Smooth muscle cell (in vitro differentiated cells): ENCODE results near the gene LILRA6. TPM values are rescaled to one million over a fixed set of nuclear protein-coding genes. Genes with fewer than 3 reads are reported as not detected.

Experiments used
- DNase-seq: peaks from one replicate; lab custom pipeline; 2025; ENCODE audit not compliant: unreplicated experiment; lab: John Stamatoyannopoulos, UW
- H2AFZ ChIP-seq: fragments of 200-600 bp; sonication (generic); 2 replicates; pipeline ENCODE4 v1.6.0; 2016; ENCODE audit warnings: antibody characterized with exemption, low read depth, mild to moderate bottlenecking
- H3F3A ChIP-seq: fragments of 200-600 bp; sonication (generic); 2 replicates; pipeline ENCODE4 v1.6.0; 2017; ENCODE audit warnings: antibody characterized with exemption, low read depth
- H3K27ac ChIP-seq: fragments of 200-600 bp; sonication (generic); 2 replicates; pipeline ENCODE4 v1.5.1; 2016; ENCODE audit warnings: low read depth, mild to moderate bottlenecking
- H3K27me3 ChIP-seq: fragments of 200-600 bp; sonication (generic); 2 replicates; pipeline ENCODE4 v1.6.1; 2016; ENCODE audit warnings: low read depth, mild to moderate bottlenecking
- H3K36me3 ChIP-seq: fragments of 200-600 bp; sonication (generic); 2 replicates; pipeline ENCODE4 v1.5.1; 2016; ENCODE audit warnings: low read depth
- H3K4me1 ChIP-seq: fragments of 200-600 bp; sonication (generic); 2 replicates; pipeline ENCODE4 v1.5.1; 2016; ENCODE audit warnings: low read depth
- H3K4me2 ChIP-seq: fragments of 200-600 bp; sonication (generic); 2 replicates; pipeline ENCODE4 v1.6.0; 2016; ENCODE audit warnings: mild to moderate bottlenecking
- H3K4me3 ChIP-seq: fragments of 200-600 bp; sonication (generic); 2 replicates; pipeline ENCODE4 v1.5.1; 2016; ENCODE audit warnings: mild to moderate bottlenecking
- H3K79me2 ChIP-seq: fragments of 200-600 bp; sonication (generic); 2 replicates; pipeline ENCODE4 v1.6.0; 2016; ENCODE audit warnings: low read depth, mild to moderate bottlenecking
- H3K9ac ChIP-seq: fragments of 200-600 bp; sonication (generic); 2 replicates; pipeline ENCODE4 v1.6.0; 2016; ENCODE audit warnings: low read depth
- H3K9me3 ChIP-seq: fragments of 200-600 bp; sonication (generic); replicated peaks from 2 replicates; pipeline ENCODE4 v1.5.1; 2016; ENCODE audit warnings: low read depth
- H4K20me1 ChIP-seq: fragments of 200-600 bp; sonication (generic); 2 replicates; pipeline ENCODE4 v1.6.0; 2016; ENCODE audit warnings: low read depth
- WGBS: methylation state at CpG from one replicate; pipeline ENCODE4 v1.1.7; 2016; ENCODE audit warnings: low lambda C conversion rate; 5-methylcytosine and 5-hydroxymethylcytosine counted together
- polyA plus RNA-seq: library from polyadenylated mRNA; unstranded; fragments of >200 nt; fragmentation: Nextera tagmentation; extraction: Ambion mirVana; gene quantifications from 2 replicates; pipeline ENCODE4 v1.2.1, GENCODE V29; 2016
- total RNA-seq: library from RNA; depleted of rRNA; stranded (reverse); fragments of >200 nt; gene quantifications from 2 replicates; pipeline ENCODE4 v1.2.3, GENCODE V29; 2014
- TF ChIP-seq, protein P1 (sequence below): fragments of 200-600 bp; sonication (generic); IDR thresholded peaks from 2 replicates; pipeline ENCODE4 v1.5.1; 2017; ENCODE audit warnings: borderline replicate concordance, mild to moderate bottlenecking, antibody characterized with exemption; ENCODE audit not compliant: insufficient read depth, poor library complexity, severe bottlenecking

Gene LILRA6
- total and polyA plus RNA-seq, 2 experiments from 2014 or later: not detected

GRCh38 chr19:54201980-54202379 is 40.6 kb downstream of the LILRA6 start:
- DNase-seq: no peak
- H3K4me3 ChIP-seq: peak overlapping the region; percentile 72
- no peaks in the 10 kb centered on the region for H3K9me3 ChIP-seq
- H4K20me1 ChIP-seq: peaks cover 60% of the 10 kb centered on the region
- H3K79me2 ChIP-seq: peaks cover 61% of the 10 kb centered on the region
- no peaks in the 10 kb centered on the region for H3K36me3 ChIP-seq
- H3K27ac ChIP-seq: no peak overlapping the region
- no peak overlapping the region for H2AFZ ChIP-seq
- TF ChIP-seq, protein P1, sequence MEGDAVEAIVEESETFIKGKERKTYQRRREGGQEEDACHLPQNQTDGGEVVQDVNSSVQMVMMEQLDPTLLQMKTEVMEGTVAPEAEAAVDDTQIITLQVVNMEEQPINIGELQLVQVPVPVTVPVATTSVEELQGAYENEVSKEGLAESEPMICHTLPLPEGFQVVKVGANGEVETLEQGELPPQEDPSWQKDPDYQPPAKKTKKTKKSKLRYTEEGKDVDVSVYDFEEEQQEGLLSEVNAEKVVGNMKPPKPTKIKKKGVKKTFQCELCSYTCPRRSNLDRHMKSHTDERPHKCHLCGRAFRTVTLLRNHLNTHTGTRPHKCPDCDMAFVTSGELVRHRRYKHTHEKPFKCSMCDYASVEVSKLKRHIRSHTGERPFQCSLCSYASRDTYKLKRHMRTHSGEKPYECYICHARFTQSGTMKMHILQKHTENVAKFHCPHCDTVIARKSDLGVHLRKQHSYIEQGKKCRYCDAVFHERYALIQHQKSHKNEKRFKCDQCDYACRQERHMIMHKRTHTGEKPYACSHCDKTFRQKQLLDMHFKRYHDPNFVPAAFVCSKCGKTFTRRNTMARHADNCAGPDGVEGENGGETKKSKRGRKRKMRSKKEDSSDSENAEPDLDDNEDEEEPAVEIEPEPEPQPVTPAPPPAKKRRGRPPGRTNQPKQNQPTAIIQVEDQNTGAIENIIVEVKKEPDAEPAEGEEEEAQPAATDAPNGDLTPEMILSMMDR: no peak
- H3F3A ChIP-seq: peaks cover 50% of the 10 kb centered on the region
- peaks cover 18% of the 10 kb centered on the region for H3K4me1 ChIP-seq
- H3K4me2 ChIP-seq: peak overlapping the region; percentile 89
- peak overlapping the region; percentile 96 for H3K9ac ChIP-seq
- no peaks in the 10 kb centered on the region for H3K27me3 ChIP-seq
- 62% methylated on average over 13 of the region's 13 CpGs for WGBS

GRCh38 chr19:54201172-54201701 is 41.4 kb downstream of the LILRA6 start:
- Histone ChIP-seq H2AFZ (no peak overlapping the region), H3K4me3 (peak overlapping the region; percentile 72)

GRCh38 chr19:54199401-54199800 is 43.2 kb downstream of the LILRA6 start:
- no peak for DNase-seq
- H3K9ac ChIP-seq: no peak overlapping the region
- H3K9me3 ChIP-seq: no peaks in the 10 kb centered on the region
- H3K4me3 ChIP-seq: no peak overlapping the region
- H3K4me2 ChIP-seq: no peak overlapping the region
- no peak overlapping the region for H2AFZ ChIP-seq
- peaks cover 18% of the 10 kb centered on the region for H3K4me1 ChIP-seq
- peaks cover 25% of the 10 kb centered on the region for H3F3A ChIP-seq
- 87% methylated on average over 16 of the region's 16 CpGs for WGBS
- no peak overlapping the region for H3K27ac ChIP-seq
- H4K20me1 ChIP-seq: peaks cover 34% of the 10 kb centered on the region
- no peaks in the 10 kb centered on the region for H3K36me3 ChIP-seq
- peaks cover 37% of the 10 kb centered on the region for H3K79me2 ChIP-seq
- TF ChIP-seq, protein P1: no peak
- H3K27me3 ChIP-seq: no peaks in the 10 kb centered on the region

More at GRCh38 chr19:54201172-54201701, 41.4 kb downstream of the LILRA6 start:
- Histone ChIP-seq H3K9ac (peak overlapping the region; percentile 96), H3K27me3 (no peaks in the 10 kb centered on the region), H3K4me2 (peak overlapping the region; percentile 89), H3K27ac (peak overlapping the region; percentile 93), H3K4me1 (peaks cover 18% of the 10 kb centered on the region), H3F3A (peaks cover 42% of the 10 kb centered on the region), H4K20me1 (peaks cover 53% of the 10 kb centered on the region), H3K9me3 (no peaks in the 10 kb centered on the region), H3K36me3 (no peaks in the 10 kb centered on the region), H3K79me2 (peaks cover 55% of the 10 kb centered on the region)
- WGBS: 3% methylated on average over 28 of the region's 28 CpGs
- TF ChIP-seq, protein P1: no peak
- DNase-seq: no peak

DNA sequence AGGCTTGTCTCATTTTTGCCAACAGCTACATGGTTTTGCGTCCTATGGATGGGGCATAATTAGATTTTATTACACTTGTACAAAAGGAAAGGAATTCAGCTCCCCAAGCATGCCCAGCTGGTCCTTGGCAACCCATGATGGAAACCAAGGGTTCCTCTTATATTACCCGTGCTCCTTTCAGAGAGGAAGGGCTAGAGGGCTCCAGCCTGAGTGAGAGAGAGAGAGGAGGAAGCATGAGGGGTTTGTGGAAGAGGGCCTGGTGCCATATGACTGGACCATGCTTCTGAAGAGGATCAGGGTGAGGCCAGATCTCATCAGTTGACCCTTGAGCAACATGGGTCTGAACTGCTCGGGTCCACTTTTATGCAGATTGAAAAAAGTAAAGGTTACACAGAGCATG is 45.5 kb downstream of the LILRA6 start:
- Histone ChIP-seq H3K4me3 (no peak overlapping the region), H3K79me2 (peaks cover 32% of the 10 kb centered on the region), H3K36me3 (no peaks in the 10 kb centered on the region), H3K27ac (no peak overlapping the region), H3F3A (peaks cover 22% of the 10 kb centered on the region), H4K20me1 (peaks cover 11% of the 10 kb centered on the region), H3K9me3 (no peaks in the 10 kb centered on the region), H3K4me2 (no peak overlapping the region), H3K4me1 (peaks cover 9% of the 10 kb centered on the region), H3K9ac (no peak overlapping the region), H2AFZ (no peak overlapping the region), H3K27me3 (no peaks in the 10 kb centered on the region)
- WGBS: 87% methylated on average over 3 of the region's 3 CpGs
- TF ChIP-seq, protein P1: no peak
- DNase-seq: no peak
